ENCODE data around the gene PROK2. TPM values are rescaled to one million over a fixed set of nuclear protein-coding genes. Genes with fewer than 3 reads are reported as not detected.
A peak's percentile ranks its signal among the peaks of the same experiment; 100 is the strongest.

The PROK2 gene
- total and polyA plus RNA-seq, 2 experiments from 2014 or later: not detected

DNA sequence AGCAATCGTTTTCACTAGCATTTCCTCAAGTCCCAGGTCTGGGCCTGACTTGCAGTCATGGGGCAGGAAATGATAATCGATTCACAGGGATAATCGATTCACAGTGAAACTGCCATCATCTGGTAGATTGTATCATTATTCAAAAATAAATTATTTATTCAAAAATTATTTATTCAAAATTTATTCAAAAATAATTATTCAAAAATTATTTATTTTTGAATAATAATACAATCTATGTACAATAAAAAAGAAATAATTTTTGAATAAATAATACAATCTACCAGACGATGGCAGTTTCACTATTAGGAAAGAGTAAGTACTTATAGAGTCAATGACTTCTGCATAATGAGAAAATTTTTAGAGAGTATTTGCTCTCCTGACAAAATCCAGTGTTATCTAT lies 28.1 kb upstream of the PROK2 start:
- no peak for DNase-seq
- WGBS, 2 experiments (ENCODE audit: low coverage in 1 of 2, low lambda C conversion rate in 2 of 2, missing lambda C conversion rate in 2 of 2): 62 to 67% methylated on average over 4 of the region's 4 CpGs

DNA sequence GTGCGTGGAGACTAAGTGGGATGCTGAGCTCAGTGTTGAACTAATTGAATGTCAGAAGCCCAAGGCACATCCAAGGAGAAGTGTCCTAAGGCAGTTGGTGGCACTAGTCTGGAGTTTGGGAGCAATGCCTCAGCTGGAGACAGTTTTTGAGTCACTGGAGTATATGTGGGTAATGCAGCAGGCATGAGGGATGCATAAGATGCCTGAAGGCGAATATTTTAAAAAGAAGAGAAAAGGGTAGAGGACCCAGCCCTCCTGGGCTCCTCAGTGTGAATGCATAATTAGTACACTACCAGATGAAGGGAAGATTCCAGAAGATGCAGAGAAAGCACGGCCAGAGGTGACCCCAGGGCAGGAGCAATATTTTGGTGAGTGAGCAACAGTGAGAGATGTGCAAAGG lies 25.1 kb upstream of the PROK2 start:
- in situ Hi-C loops (cut with MboI): no loop called here
- 42 to 52% methylated on average over 3 of the region's 3 CpGs for WGBS, 2 experiments (ENCODE audit: low coverage in 1 of 2, low lambda C conversion rate in 2 of 2, missing lambda C conversion rate in 2 of 2)
- no peak for TF ChIP-seq EZH2phosphoT487 (IDR thresholded peaks at IDR 0.05; ENCODE audit: insufficient read depth, low read depth)
- no peak for TF ChIP-seq EZH2 (IDR thresholded peaks at IDR 0.05; ENCODE audit: insufficient read depth, poor library complexity, severe bottlenecking)

More for the DNA sequence above, 28.1 kb upstream of the PROK2 start:
- Histone ChIP-seq H3K9me2 (ENCODE audit: insufficient read depth) (no peaks in the 10 kb centered on the region), H3K9me3 (ENCODE audit: low read depth) (no peaks in the 10 kb centered on the region), H3K4me1 (ENCODE audit: insufficient read depth) (no peaks in the 10 kb centered on the region), H3K27ac (no peak overlapping the region), H3K4me3 (no peak overlapping the region), H3K36me3 (ENCODE audit: low read depth) (no peaks in the 10 kb centered on the region), H3K4me2 (ENCODE audit: unreplicated experiment) (no peak overlapping the region), H3K79me2 (ENCODE audit: insufficient read depth) (no peaks in the 10 kb centered on the region), H3K9ac (no peak overlapping the region), H3K27me3 (replicated peaks; ENCODE audit: insufficient read depth) (peaks cover 24% of the 10 kb centered on the region), H2AFZ (no peak overlapping the region), H3F3A (ENCODE audit: insufficient read depth) (no peaks in the 10 kb centered on the region), H4K20me1 (ENCODE audit: insufficient read depth) (no peaks in the 10 kb centered on the region)
- no peak for TF ChIP-seq EZH2 (IDR thresholded peaks at IDR 0.05; ENCODE audit: insufficient read depth, poor library complexity, severe bottlenecking)
- no peak for TF ChIP-seq EZH2phosphoT487 (IDR thresholded peaks at IDR 0.05; ENCODE audit: insufficient read depth, low read depth)
- in situ Hi-C loops (cut with MboI): no loop called here

GRCh38 chr3:71809321-71810026 lies 24.5 kb upstream of the PROK2 start:
- H3K79me2 ChIP-seq (ENCODE audit: insufficient read depth): no peaks in the 10 kb centered on the region
- H3K36me3 ChIP-seq (ENCODE audit: low read depth): no peaks in the 10 kb centered on the region
- H3K9me2 ChIP-seq (ENCODE audit: insufficient read depth): no peaks in the 10 kb centered on the region
- H3K27ac ChIP-seq: no peak overlapping the region
- no peak overlapping the region for H3K4me2 ChIP-seq (ENCODE audit: unreplicated experiment)
- H3K4me1 ChIP-seq (ENCODE audit: insufficient read depth): no peaks in the 10 kb centered on the region
- H3K4me3 ChIP-seq: no peak overlapping the region
- WGBS, 2 experiments (ENCODE audit: low coverage in 1 of 2, low lambda C conversion rate in 2 of 2, missing lambda C conversion rate in 2 of 2): 29 to 30% methylated on average over 6 of the region's 6 CpGs
- in situ Hi-C loops (cut with MboI): no loop called here
- no peaks in the 10 kb centered on the region for H4K20me1 ChIP-seq (ENCODE audit: insufficient read depth)
- H3K27me3 ChIP-seq (replicated peaks; ENCODE audit: insufficient read depth): peaks cover 24% of the 10 kb centered on the region
- no peaks in the 10 kb centered on the region for H3F3A ChIP-seq (ENCODE audit: insufficient read depth)
- peak; percentile 9 for DNase-seq
- H2AFZ ChIP-seq: no peak overlapping the region
- H3K9ac ChIP-seq: no peak overlapping the region
- H3K9me3 ChIP-seq (ENCODE audit: low read depth): no peaks in the 10 kb centered on the region
- TF ChIP-seq EZH2 (IDR thresholded peaks at IDR 0.05; ENCODE audit: insufficient read depth, poor library complexity, severe bottlenecking) (no peak), EZH2phosphoT487 (IDR thresholded peaks at IDR 0.05; ENCODE audit: insufficient read depth, low read depth) (no peak)

More for the DNA sequence above, 25.1 kb upstream of the PROK2 start:
- DNase-seq: no peak
- Histone ChIP-seq H3K9me3 (ENCODE audit: low read depth) (no peaks in the 10 kb centered on the region), H3K4me1 (ENCODE audit: insufficient read depth) (no peaks in the 10 kb centered on the region), H3K27me3 (replicated peaks; ENCODE audit: insufficient read depth) (peaks cover 24% of the 10 kb centered on the region), H3K36me3 (ENCODE audit: low read depth) (no peaks in the 10 kb centered on the region), H3F3A (ENCODE audit: insufficient read depth) (no peaks in the 10 kb centered on the region), H2AFZ (no peak overlapping the region), H3K9me2 (ENCODE audit: insufficient read depth) (no peaks in the 10 kb centered on the region), H3K79me2 (ENCODE audit: insufficient read depth) (no peaks in the 10 kb centered on the region), H3K27ac (no peak overlapping the region), H3K9ac (no peak overlapping the region), H3K4me2 (ENCODE audit: unreplicated experiment) (no peak overlapping the region), H4K20me1 (ENCODE audit: insufficient read depth) (no peaks in the 10 kb centered on the region), H3K4me3 (no peak overlapping the region)

DNA sequence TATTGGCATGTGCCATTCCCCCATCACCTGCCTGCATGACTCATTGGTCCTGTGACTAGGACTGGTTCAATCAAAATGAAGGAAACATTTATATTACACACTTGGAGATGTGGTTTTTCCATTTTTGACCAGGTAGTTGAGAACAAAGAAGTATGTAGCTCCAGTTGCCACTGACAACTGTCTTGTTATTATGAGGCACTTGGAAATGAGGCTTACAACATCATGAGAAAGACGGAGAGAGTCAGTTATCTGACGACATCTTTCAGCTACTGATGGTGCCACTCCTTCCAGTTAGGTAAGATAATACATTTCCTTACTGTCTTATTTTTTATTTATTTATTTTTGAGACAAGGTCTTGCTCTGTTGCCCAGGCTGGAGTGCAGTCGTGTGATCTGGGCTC lies 21.8 kb upstream of the PROK2 start:
- in situ Hi-C loops (cut with MboI): no loop called here
- no peak overlapping the region for H3K9ac ChIP-seq
- H3K9me3 ChIP-seq (ENCODE audit: low read depth): no peaks in the 10 kb centered on the region
- H3K4me3 ChIP-seq: no peak overlapping the region
- H3K27me3 ChIP-seq (replicated peaks; ENCODE audit: insufficient read depth): peaks cover 37% of the 10 kb centered on the region
- TF ChIP-seq EZH2 (IDR thresholded peaks at IDR 0.05; ENCODE audit: insufficient read depth, poor library complexity, severe bottlenecking): no peak
- no peak for TF ChIP-seq EZH2phosphoT487 (IDR thresholded peaks at IDR 0.05; ENCODE audit: insufficient read depth, low read depth)
- no peaks in the 10 kb centered on the region for H4K20me1 ChIP-seq (ENCODE audit: insufficient read depth)
- H3F3A ChIP-seq (ENCODE audit: insufficient read depth): no peaks in the 10 kb centered on the region
- no peaks in the 10 kb centered on the region for H3K79me2 ChIP-seq (ENCODE audit: insufficient read depth)
- no peak overlapping the region for H3K4me2 ChIP-seq (ENCODE audit: unreplicated experiment)
- H2AFZ ChIP-seq: no peak overlapping the region
- 62 to 74% methylated on average over 3 of the region's 3 CpGs for WGBS, 2 experiments (ENCODE audit: low coverage in 1 of 2, low lambda C conversion rate in 2 of 2, missing lambda C conversion rate in 2 of 2)
- no peaks in the 10 kb centered on the region for H3K36me3 ChIP-seq (ENCODE audit: low read depth)
- H3K9me2 ChIP-seq (ENCODE audit: insufficient read depth): no peaks in the 10 kb centered on the region
- no peaks in the 10 kb centered on the region for H3K4me1 ChIP-seq (ENCODE audit: insufficient read depth)
- H3K27ac ChIP-seq: no peak overlapping the region
- no peak for DNase-seq
